PC-9 (cell line): ENCODE measurements around the gene OPHN1. TPM values are rescaled to one million over a fixed set of nuclear protein-coding genes. Genes with fewer than 3 reads are reported as not detected.

ENCODE experiments used
- BruUV-seq: library from RNA; stranded (reverse); fragments of 400-500 nt; replicated peaks from 2 replicates; lab custom pipeline; 2021; lab: Mats Ljungman, UMichigan
- CTCF ChIA-PET: fragments of 300-600 bp; sonication (Branson Sonifier 250); formaldehyde crosslinking; loops from one replicate; lab custom pipeline; 2022; ENCODE audit warnings: antibody characterized with exemption; lab: Charles Lee
- POLR2A ChIA-PET: fragments of 300-600 bp; sonication (Branson Sonifier 250); formaldehyde crosslinking; loops from one replicate; lab custom pipeline; 2022; ENCODE audit warnings: antibody characterized with exemption; ENCODE audit not compliant: unreplicated experiment; lab: Charles Lee
- DNase-seq, 2 experiments: peaks; one replicate each; pipeline versions ENCODE4 v3.0.0 to v3.0.0-alpha.2; 2015 to 2022; ENCODE audit warnings: mixed read lengths in 1 of 2
- H2AFZ ChIP-seq: fragments of 200-600 bp; sonication (generic); 2 replicates; pipeline ENCODE4 v1.8.1; 2017; ENCODE audit warnings: antibody characterized with exemption
- H3F3A ChIP-seq: fragments of 200-600 bp; sonication (generic); 2 replicates; pipeline ENCODE4 v1.8.1; 2017; ENCODE audit warnings: antibody characterized with exemption, mild to moderate bottlenecking, low read depth; ENCODE audit not compliant: insufficient read depth
- H3K27ac ChIP-seq: fragments of 200-600 bp; sonication (generic); 2 replicates; pipeline ENCODE4 v1.6.1; 2016; ENCODE audit warnings: mixed run types
- H3K27me3 ChIP-seq: fragments of 200-600 bp; sonication (generic); 2 replicates; pipeline ENCODE4 v1.6.1; 2016; ENCODE audit warnings: low read depth, mixed run types; ENCODE audit not compliant: insufficient read depth
- H3K36me3 ChIP-seq: fragments of 200-600 bp; sonication (generic); 2 replicates; pipeline ENCODE4 v1.6.1; 2016; ENCODE audit warnings: low read depth, mixed run types
- H3K4me1 ChIP-seq: fragments of 200-600 bp; sonication (generic); replicated peaks from 2 replicates; pipeline ENCODE4 v1.6.1; 2016; ENCODE audit warnings: mixed run types; ENCODE audit not compliant: insufficient read depth
- H3K4me2 ChIP-seq: fragments of 200-600 bp; sonication (generic); 2 replicates; pipeline ENCODE4 v1.6.1; 2017; ENCODE audit warnings: mixed run types
- H3K4me3 ChIP-seq: fragments of 200-600 bp; sonication (generic); 2 replicates; pipeline ENCODE4 v1.6.1; 2016; ENCODE audit warnings: mixed run types
- H3K79me2 ChIP-seq: fragments of 200-600 bp; sonication (generic); 2 replicates; pipeline ENCODE4 v1.6.1; 2017; ENCODE audit warnings: low read depth, mixed run types
- H3K9me2 ChIP-seq: fragments of 200-600 bp; sonication (generic); 2 replicates; pipeline ENCODE4 v1.8.1; 2017; ENCODE audit warnings: mild to moderate bottlenecking; ENCODE audit not compliant: insufficient read depth
- H3K9me3 ChIP-seq: fragments of 200-600 bp; sonication (generic); 2 replicates; pipeline ENCODE4 v1.8.1; 2016; ENCODE audit warnings: low read depth; ENCODE audit not compliant: insufficient read depth
- H4K20me1 ChIP-seq: fragments of 200-600 bp; sonication (generic); 2 replicates; pipeline ENCODE4 v1.8.1; 2017; ENCODE audit not compliant: insufficient read depth
- CTCF ChIP-seq: fragments of 200-600 bp; sonication (generic); conservative IDR thresholded peaks from 2 replicates; pipeline ENCODE4 v1.6.1; 2017; ENCODE audit warnings: mixed run types, antibody characterized with exemption, mild to moderate bottlenecking, moderate library complexity
- EZH2 ChIP-seq: fragments of 200-600 bp; sonication (generic); IDR thresholded peaks from 2 replicates; pipeline ENCODE4 v1.8.0; 2017; ENCODE audit warnings: antibody characterized with exemption, low read depth
- intact Hi-C: fragments of 100-400 bp; cut with micrococcal nuclease; formaldehyde crosslinking; loops from one replicate; pipeline ENCODE4 v1.10.0; 2022; ENCODE audit not compliant: unreplicated experiment
- total RNA-seq: library from RNA; stranded (reverse); gene quantifications from 2 replicates; pipeline ENCODE4 v1.2.3, GENCODE V29; 2021

The OPHN1 gene
- total RNA-seq, 1 experiment from 2014 or later: 9.3 TPM

GRCh38 chrX:68369559-68369958 lies 63.7 kb downstream of the OPHN1 start:
- H2AFZ ChIP-seq: no peak overlapping the region
- intact Hi-C loops: no loop called here
- H3K79me2 ChIP-seq: no peaks in the 10 kb centered on the region
- BruUV-seq: no TSS peak
- no peaks in the 10 kb centered on the region for H3K4me1 ChIP-seq
- H3F3A ChIP-seq: no peaks in the 10 kb centered on the region
- no peaks in the 10 kb centered on the region for H3K27me3 ChIP-seq
- POLR2A ChIA-PET: no interaction called here
- no peak for DNase-seq
- no peaks in the 10 kb centered on the region; the same call in 1 of the 2 replicates for H3K9me3 ChIP-seq
- no peak overlapping the region for H3K4me3 ChIP-seq
- no peak overlapping the region for H3K27ac ChIP-seq
- H3K36me3 ChIP-seq: no peaks in the 10 kb centered on the region
- CTCF ChIA-PET: interaction anchor here (0.7 kb wide), 1 partner anchor 183 kb away, joined by 3 read pairs; no protein-coding TSS in a partner anchor
- no peak for TF ChIP-seq EZH2
- no peak for TF ChIP-seq CTCF
- no peak overlapping the region for H3K4me2 ChIP-seq
- H3K9me2 ChIP-seq: no peaks in the 10 kb centered on the region
- no peaks in the 10 kb centered on the region for H4K20me1 ChIP-seq

- no peak for DNase-seq
- Histone ChIP-seq H3K36me3 (no peaks in the 10 kb centered on the region), H4K20me1 (no peaks in the 10 kb centered on the region), H3K4me1 (no peaks in the 10 kb centered on the region), H3K27me3 (no peaks in the 10 kb centered on the region), H3K27ac (no peak overlapping the region), H3K4me3 (no peak overlapping the region), H3K79me2 (no peaks in the 10 kb centered on the region), H3F3A (no peaks in the 10 kb centered on the region), H3K4me2 (no peak overlapping the region), H3K9me2 (no peaks in the 10 kb centered on the region), H3K9me3 (no peaks in the 10 kb centered on the region; the same call in 1 of the 2 replicates), H2AFZ (no peak overlapping the region)
- BruUV-seq: no TSS peak
- ChIA-PET CTCF (no interaction called here), POLR2A (no interaction called here)
- TF ChIP-seq EZH2 (no peak), CTCF (no peak)
- intact Hi-C loops: no loop called here
Measured at GRCh38 chrX:68365341-68365740, 68.0 kb downstream of the OPHN1 start.

GRCh38 chrX:68363984-68364383 lies 69.3 kb downstream of the OPHN1 start:
- intact Hi-C loops: no loop called here
- no peaks in the 10 kb centered on the region for H3K4me1 ChIP-seq
- no peaks in the 10 kb centered on the region for H3F3A ChIP-seq
- H3K9me3 ChIP-seq: no peaks in the 10 kb centered on the region
- H2AFZ ChIP-seq: no peak overlapping the region
- H3K4me3 ChIP-seq: no peak overlapping the region
- ChIA-PET POLR2A (no interaction called here), CTCF (no interaction called here)
- no peak overlapping the region for H3K4me2 ChIP-seq
- H3K27ac ChIP-seq: no peak overlapping the region
- no peaks in the 10 kb centered on the region for H3K9me2 ChIP-seq
- no peaks in the 10 kb centered on the region for H3K36me3 ChIP-seq
- DNase-seq: no peak
- no peaks in the 10 kb centered on the region for H4K20me1 ChIP-seq
- TF ChIP-seq EZH2 (no peak), CTCF (no peak)
- BruUV-seq: no TSS peak
- no peaks in the 10 kb centered on the region for H3K27me3 ChIP-seq
- no peaks in the 10 kb centered on the region for H3K79me2 ChIP-seq
